ENCODE measurements around the gene ARRB2. TPM values are rescaled to one million over a fixed set of nuclear protein-coding genes. Genes with fewer than 3 reads are reported as not detected.

ARRB2 gene
- total RNA-seq, 1 experiment from 2014 or later, result 75.3 TPM

GRCh38 chr17:4706121-4706520, 4.3 kb upstream of the ARRB2 start:
- Histone ChIP-seq H3K27me3 (ENCODE audit: insufficient read depth, low read length) (no peaks in the 10 kb centered on the region), H3K14ac (ENCODE audit: insufficient read depth, low read length) (no peak overlapping the region), H4K8ac (replicated peaks; ENCODE audit: insufficient read length, low read depth, low read length) (no peak overlapping the region), H3K23ac (ENCODE audit: insufficient read length, low read depth, low read length) (no peak overlapping the region), H3K4me2 (ENCODE audit: insufficient read depth, insufficient read length, low read length) (no peak overlapping the region), H3K79me1 (ENCODE audit: insufficient read depth, low read depth, low read length, poor library complexity, severe bottlenecking) (peaks cover 10% of the 10 kb centered on the region), H4K20me1 (ENCODE audit: control insufficient read depth, insufficient read depth, insufficient read length) (no peaks in the 10 kb centered on the region), H2AK5ac (ENCODE audit: insufficient read length, low read length) (no peak overlapping the region), H3K4me1 (ENCODE audit: insufficient read depth, low read length) (no peaks in the 10 kb centered on the region; the same call in 1 of the 2 replicates), H4K5ac (ENCODE audit: insufficient read length, low read depth, low read length) (no peak overlapping the region), H2BK5ac (ENCODE audit: insufficient read length, low read length) (no peak overlapping the region), H2BK12ac (ENCODE audit: insufficient read length, low read depth, low read length) (no peak overlapping the region), H3K23me2 (ENCODE audit: insufficient read length, low read depth, low read length, poor library complexity, severe bottlenecking) (peaks cover 16% of the 10 kb centered on the region), H4K91ac (ENCODE audit: insufficient read length, low read depth, low read length) (no peak overlapping the region), H3K9ac (ENCODE audit: extremely low read depth, insufficient read length, low read length) (no peak overlapping the region), H3T11ph (ENCODE audit: low read length) (no peak overlapping the region), H3K18ac (ENCODE audit: insufficient read length, low read depth, low read length) (no peak overlapping the region), H3K9me3 (ENCODE audit: control insufficient read depth, low read depth, low read length) (no peaks in the 10 kb centered on the region), H3K27ac (ENCODE audit: insufficient read length, low read depth, low read length) (peak overlapping the region; percentile 64), H2BK120ac (ENCODE audit: low read depth, low read length, poor library complexity, severe bottlenecking) (no peak overlapping the region), H3K79me2 (ENCODE audit: insufficient read depth, low read length) (peaks cover 19% of the 10 kb centered on the region; the same call in 1 of the 2 replicates), H2AFZ (ENCODE audit: low read length) (no peak overlapping the region), H3K4ac (ENCODE audit: low read depth, low read length) (no peak overlapping the region), H2BK15ac (ENCODE audit: low read depth, low read length) (no peak overlapping the region), H2BK20ac (ENCODE audit: low read depth, low read length, poor library complexity, severe bottlenecking) (no peak overlapping the region), H3K56ac (ENCODE audit: insufficient read length, low read depth, low read length) (no peak overlapping the region)
- DNase-seq, result peak; percentile 65
- Mint-ChIP-seq H3K9me3 (peaks cover 0 to 4% of the 10 kb centered on the region in 2 experiments; a peak in 3 of 5 replicates), H3K27ac (peak overlapping the region; percentile 52 to 95 (median 62)), H3K27me3 (ENCODE audit: low read depth) (peaks cover 6% of the 10 kb centered on the region), H3K36me3 (ENCODE audit: insufficient read depth in 1 of 3, low read depth in 3 of 3) (peaks cover 3 to 9% (median 9%) of the 10 kb centered on the region in 3 experiments; a peak in 5 of 7 replicates), H3K4me1 (peaks cover 45 to 53% of the 10 kb centered on the region in 2 experiments), H3K4me3 (peak overlapping the region; percentile 8 to 58)
- TF ChIP-seq CTCF (conservative IDR thresholded peaks at IDR 0.05), result no peak
- WGBS (ENCODE audit: extremely low coverage, insufficient read length, low lambda C conversion rate), result no CpG with 5 or more reads among the region's 7 CpGs
